Measurements from ENCODE around the gene LEO1.

Gene LEO1

DNA sequence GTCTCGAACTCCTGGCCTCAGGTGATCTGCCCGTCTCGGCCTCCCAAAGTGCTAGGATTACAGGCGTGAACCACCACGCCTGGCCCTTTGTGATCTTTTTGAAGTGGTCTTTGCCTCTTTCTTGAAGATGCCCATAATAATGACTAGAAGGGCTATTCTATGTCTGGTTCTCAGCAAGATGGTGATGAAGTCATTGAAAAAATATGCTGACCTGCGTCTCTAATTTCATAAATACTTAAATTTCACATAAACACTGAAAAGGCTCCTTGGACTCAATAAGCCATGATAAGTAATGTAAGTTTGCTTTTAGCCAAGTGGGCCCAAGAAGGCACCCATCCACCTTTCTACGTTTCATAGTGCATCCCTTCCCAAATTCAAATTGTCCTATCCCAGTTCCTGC lies 46.7 kb upstream of the LEO1 start:
- Histone ChIP-seq H3K79me2 (ENCODE audit: control insufficient read depth, insufficient read depth, low read length) (peaks cover 25% of the 10 kb centered on the region), H2BK120ac (ENCODE audit: low read depth, low read length) (no peak overlapping the region), H3K27me3 (ENCODE audit: insufficient read depth, low read length, poor library complexity) (no peaks in the 10 kb centered on the region), H3K56ac (ENCODE audit: low read length) (peak overlapping the region; percentile 88), H2BK15ac (replicated peaks; ENCODE audit: low read depth) (no peak overlapping the region), H3K4me3 (ENCODE audit: low read length) (no peak overlapping the region), H3K4me1 (ENCODE audit: control insufficient read depth, low read depth, low read length) (peaks cover 3% of the 10 kb centered on the region), H3K79me1 (ENCODE audit: low read length) (no peaks in the 10 kb centered on the region), H3K18ac (ENCODE audit: low read length) (no peak overlapping the region), H4K8ac (ENCODE audit: low read depth, low read length) (no peak overlapping the region), H3K23ac (ENCODE audit: low read length) (no peak overlapping the region), H3K4me2 (ENCODE audit: low read length) (peak overlapping the region; percentile 17), H3K27ac (ENCODE audit: low read depth, low read length) (no peak overlapping the region), H3K4ac (ENCODE audit: low read depth, low read length) (no peak overlapping the region), H2BK5ac (ENCODE audit: low read length) (no peak overlapping the region), H3K36me3 (ENCODE audit: control insufficient read depth, insufficient read depth, low read length) (no peaks in the 10 kb centered on the region), H3K9ac (ENCODE audit: low read length) (no peak overlapping the region), H4K5ac (ENCODE audit: low read length) (no peak overlapping the region), H2AK5ac (ENCODE audit: low read length) (peak overlapping the region; percentile 44)
- WGBS (ENCODE audit: extremely low coverage, insufficient coverage, low lambda C conversion rate) = no CpG with 5 or more reads among the region's 7 CpGs
- no peak for DNase-seq

GRCh38 chr15:52016316-52016715 lies 44.7 kb upstream of the LEO1 start:
- no peak overlapping the region for H4K5ac ChIP-seq (ENCODE audit: low read length)
- H3K27ac ChIP-seq (ENCODE audit: low read depth, low read length) = no peak overlapping the region
- H3K23ac ChIP-seq (ENCODE audit: low read length) = no peak overlapping the region
- H3K4me3 ChIP-seq (ENCODE audit: low read length) = no peak overlapping the region
- no peak overlapping the region for H3K4ac ChIP-seq (ENCODE audit: low read depth, low read length)
- H3K9ac ChIP-seq (ENCODE audit: low read length) = no peak overlapping the region
- no CpG with 5 or more reads among the region's 2 CpGs for WGBS (ENCODE audit: extremely low coverage, insufficient coverage, low lambda C conversion rate)
- no peak overlapping the region for H2AK5ac ChIP-seq (ENCODE audit: low read length)
- H3K79me2 ChIP-seq (ENCODE audit: control insufficient read depth, insufficient read depth, low read length) = peaks cover 11% of the 10 kb centered on the region
- H2BK15ac ChIP-seq (replicated peaks; ENCODE audit: low read depth) = no peak overlapping the region
- DNase-seq = no peak
- no peak overlapping the region for H3K4me2 ChIP-seq (ENCODE audit: low read length)
- H3K79me1 ChIP-seq (ENCODE audit: low read length) = no peaks in the 10 kb centered on the region
- no peak overlapping the region for H2BK5ac ChIP-seq (ENCODE audit: low read length)
- H3K27me3 ChIP-seq (ENCODE audit: insufficient read depth, low read length, poor library complexity) = no peaks in the 10 kb centered on the region
- H3K18ac ChIP-seq (ENCODE audit: low read length) = no peak overlapping the region
- no peaks in the 10 kb centered on the region for H3K4me1 ChIP-seq (ENCODE audit: control insufficient read depth, low read depth, low read length)
- no peak overlapping the region for H4K8ac ChIP-seq (ENCODE audit: low read depth, low read length)
- H3K36me3 ChIP-seq (ENCODE audit: control insufficient read depth, insufficient read depth, low read length) = no peaks in the 10 kb centered on the region
- H3K56ac ChIP-seq (ENCODE audit: low read length) = no peak overlapping the region
- H2BK120ac ChIP-seq (ENCODE audit: low read depth, low read length) = no peak overlapping the region

DNA sequence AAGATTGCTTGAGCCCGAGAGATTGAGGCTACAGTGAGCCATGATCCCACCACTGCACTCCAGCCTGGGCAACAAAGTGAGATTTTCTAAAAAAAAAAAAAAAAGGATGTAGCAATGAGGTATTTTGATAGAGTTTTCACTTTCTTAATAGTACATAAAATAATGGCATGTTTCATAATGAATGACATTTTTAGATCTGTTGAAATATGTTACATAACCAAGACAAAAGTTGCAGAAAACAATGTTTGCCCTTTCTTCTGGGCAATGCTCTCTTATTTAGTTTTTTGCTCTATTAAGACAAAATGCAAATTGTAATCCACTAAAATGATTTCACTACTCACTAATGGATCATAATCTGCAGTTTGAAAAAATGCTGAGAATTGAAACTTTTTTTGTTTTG lies 43.0 kb upstream of the LEO1 start:
- H2AK5ac ChIP-seq (ENCODE audit: low read length) = no peak overlapping the region
- no peaks in the 10 kb centered on the region for H3K79me1 ChIP-seq (ENCODE audit: low read length)
- no peak overlapping the region for H4K8ac ChIP-seq (ENCODE audit: low read depth, low read length)
- no peak for DNase-seq
- H3K4ac ChIP-seq (ENCODE audit: low read depth, low read length) = no peak overlapping the region
- H3K4me1 ChIP-seq (ENCODE audit: control insufficient read depth, low read depth, low read length) = no peaks in the 10 kb centered on the region
- no peak overlapping the region for H4K5ac ChIP-seq (ENCODE audit: low read length)
- no peak overlapping the region for H3K56ac ChIP-seq (ENCODE audit: low read length)
- no peak overlapping the region for H2BK120ac ChIP-seq (ENCODE audit: low read depth, low read length)
- H2BK5ac ChIP-seq (ENCODE audit: low read length) = no peak overlapping the region
- no peaks in the 10 kb centered on the region for H3K79me2 ChIP-seq (ENCODE audit: control insufficient read depth, insufficient read depth, low read length)
- no CpG with 5 or more reads among the region's 1 CpG for WGBS (ENCODE audit: extremely low coverage, insufficient coverage, low lambda C conversion rate)
- H3K18ac ChIP-seq (ENCODE audit: low read length) = no peak overlapping the region
- H3K9ac ChIP-seq (ENCODE audit: low read length) = no peak overlapping the region
- no peak overlapping the region for H3K4me2 ChIP-seq (ENCODE audit: low read length)
- H3K4me3 ChIP-seq (ENCODE audit: low read length) = no peak overlapping the region
- no peak overlapping the region for H3K23ac ChIP-seq (ENCODE audit: low read length)
- no peaks in the 10 kb centered on the region for H3K27me3 ChIP-seq (ENCODE audit: insufficient read depth, low read length, poor library complexity)
- H3K27ac ChIP-seq (ENCODE audit: low read depth, low read length) = no peak overlapping the region
- no peaks in the 10 kb centered on the region for H3K36me3 ChIP-seq (ENCODE audit: control insufficient read depth, insufficient read depth, low read length)
- no peak overlapping the region for H2BK15ac ChIP-seq (replicated peaks; ENCODE audit: low read depth)

GRCh38 chr15:52013151-52013791 lies 41.7 kb upstream of the LEO1 start:
- no peak overlapping the region for H2BK5ac ChIP-seq (ENCODE audit: low read length)
- H3K27ac ChIP-seq (ENCODE audit: low read depth, low read length) = no peak overlapping the region
- no peak overlapping the region for H4K5ac ChIP-seq (ENCODE audit: low read length)
- no peak overlapping the region for H2AK5ac ChIP-seq (ENCODE audit: low read length)
- H3K56ac ChIP-seq (ENCODE audit: low read length) = no peak overlapping the region
- WGBS (ENCODE audit: extremely low coverage, insufficient coverage, low lambda C conversion rate) = no CpG with 5 or more reads among the region's 3 CpGs
- no peak for DNase-seq
- H3K4me3 ChIP-seq (ENCODE audit: low read length) = no peak overlapping the region
- H2BK120ac ChIP-seq (ENCODE audit: low read depth, low read length) = no peak overlapping the region
- H3K79me2 ChIP-seq (ENCODE audit: control insufficient read depth, insufficient read depth, low read length) = no peaks in the 10 kb centered on the region
- no peaks in the 10 kb centered on the region for H3K27me3 ChIP-seq (ENCODE audit: insufficient read depth, low read length, poor library complexity)
- no peaks in the 10 kb centered on the region for H3K36me3 ChIP-seq (ENCODE audit: control insufficient read depth, insufficient read depth, low read length)
- H3K9ac ChIP-seq (ENCODE audit: low read length) = no peak overlapping the region
- H4K8ac ChIP-seq (ENCODE audit: low read depth, low read length) = no peak overlapping the region
- no peak overlapping the region for H3K18ac ChIP-seq (ENCODE audit: low read length)
- no peak overlapping the region for H3K23ac ChIP-seq (ENCODE audit: low read length)
- H3K4me1 ChIP-seq (ENCODE audit: control insufficient read depth, low read depth, low read length) = no peaks in the 10 kb centered on the region
- no peak overlapping the region for H2BK15ac ChIP-seq (replicated peaks; ENCODE audit: low read depth)
- H3K4me2 ChIP-seq (ENCODE audit: low read length) = no peak overlapping the region
- no peak overlapping the region for H3K4ac ChIP-seq (ENCODE audit: low read depth, low read length)
- H3K79me1 ChIP-seq (ENCODE audit: low read length) = no peaks in the 10 kb centered on the region

DNA sequence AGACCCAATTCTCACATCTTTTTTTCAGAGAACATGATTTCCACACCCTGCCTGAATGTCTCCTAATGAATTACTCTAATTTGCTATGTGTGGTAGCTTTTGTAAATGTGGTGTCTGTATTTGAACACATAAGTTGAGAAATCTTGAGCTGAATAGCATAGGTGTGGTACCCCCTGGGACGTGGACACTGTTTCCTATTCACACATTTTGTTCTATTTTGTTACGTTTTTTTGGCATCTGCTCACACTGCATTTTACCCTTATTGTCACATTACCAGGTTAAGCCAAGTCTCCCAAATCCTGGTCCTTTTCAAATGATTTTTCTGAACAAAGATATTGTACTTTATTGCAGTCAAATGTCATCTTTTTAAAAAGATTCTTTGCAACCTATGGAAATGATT lies 40.6 kb upstream of the LEO1 start:
- Histone ChIP-seq H2BK15ac (replicated peaks; ENCODE audit: low read depth) (no peak overlapping the region), H3K9ac (ENCODE audit: low read length) (no peak overlapping the region), H3K4me1 (ENCODE audit: control insufficient read depth, low read depth, low read length) (no peaks in the 10 kb centered on the region), H3K27ac (ENCODE audit: low read depth, low read length) (no peak overlapping the region), H3K36me3 (ENCODE audit: control insufficient read depth, insufficient read depth, low read length) (no peaks in the 10 kb centered on the region), H3K4me3 (ENCODE audit: low read length) (no peak overlapping the region), H3K27me3 (ENCODE audit: insufficient read depth, low read length, poor library complexity) (no peaks in the 10 kb centered on the region), H2BK5ac (ENCODE audit: low read length) (no peak overlapping the region), H3K56ac (ENCODE audit: low read length) (no peak overlapping the region), H4K8ac (ENCODE audit: low read depth, low read length) (no peak overlapping the region), H4K5ac (ENCODE audit: low read length) (no peak overlapping the region), H3K4me2 (ENCODE audit: low read length) (no peak overlapping the region), H2BK120ac (ENCODE audit: low read depth, low read length) (no peak overlapping the region), H3K4ac (ENCODE audit: low read depth, low read length) (no peak overlapping the region), H3K18ac (ENCODE audit: low read length) (no peak overlapping the region), H3K79me2 (ENCODE audit: control insufficient read depth, insufficient read depth, low read length) (no peaks in the 10 kb centered on the region), H3K79me1 (ENCODE audit: low read length) (no peaks in the 10 kb centered on the region), H3K23ac (ENCODE audit: low read length) (no peak overlapping the region), H2AK5ac (ENCODE audit: low read length) (no peak overlapping the region)
- DNase-seq = no peak
- WGBS (ENCODE audit: extremely low coverage, insufficient coverage, low lambda C conversion rate) = no CpG with 5 or more reads among the region's 2 CpGs

GRCh38 chr15:52011711-52012144 lies 40.1 kb upstream of the LEO1 start:
- Histone ChIP-seq H3K27ac (ENCODE audit: low read depth, low read length) (no peak overlapping the region), H4K8ac (ENCODE audit: low read depth, low read length) (no peak overlapping the region), H3K36me3 (ENCODE audit: control insufficient read depth, insufficient read depth, low read length) (no peaks in the 10 kb centered on the region), H3K56ac (ENCODE audit: low read length) (no peak overlapping the region), H2BK15ac (replicated peaks; ENCODE audit: low read depth) (no peak overlapping the region), H3K79me2 (ENCODE audit: control insufficient read depth, insufficient read depth, low read length) (no peaks in the 10 kb centered on the region), H2BK5ac (ENCODE audit: low read length) (no peak overlapping the region), H2AK5ac (ENCODE audit: low read length) (no peak overlapping the region), H3K18ac (ENCODE audit: low read length) (no peak overlapping the region), H3K27me3 (ENCODE audit: insufficient read depth, low read length, poor library complexity) (no peaks in the 10 kb centered on the region), H3K9ac (ENCODE audit: low read length) (no peak overlapping the region), H3K4me2 (ENCODE audit: low read length) (no peak overlapping the region), H3K23ac (ENCODE audit: low read length) (no peak overlapping the region), H3K79me1 (ENCODE audit: low read length) (no peaks in the 10 kb centered on the region), H4K5ac (ENCODE audit: low read length) (no peak overlapping the region), H3K4me3 (ENCODE audit: low read length) (no peak overlapping the region), H2BK120ac (ENCODE audit: low read depth, low read length) (no peak overlapping the region), H3K4ac (ENCODE audit: low read depth, low read length) (no peak overlapping the region), H3K4me1 (ENCODE audit: control insufficient read depth, low read depth, low read length) (no peaks in the 10 kb centered on the region)
- DNase-seq = no peak
- whole genome bisulfite sequencing (ENCODE audit: extremely low coverage, insufficient coverage, low lambda C conversion rate) = no CpG with 5 or more reads among the region's 3 CpGs

Data from mesendoderm (in vitro differentiated cells).